IMR-90 (cell line): ENCODE results near the gene BAMBI.

Experiments used
- CEBPB ChIP-seq: IDR thresholded peaks from 2 replicates; pipeline ENCODE4 v1.6.1; 2012; ENCODE audit warnings: low read depth, low read length, improper control_type of control experiment
- CHD1 ChIP-seq: IDR thresholded peaks from 2 replicates; pipeline ENCODE4 v1.6.1; 2012; ENCODE audit warnings: low read depth, low read length, improper control_type of control experiment
- CTCF ChIP-seq: conservative IDR thresholded peaks from 2 replicates; pipeline ENCODE4 v1.5.1; 2012; ENCODE audit warnings: mild to moderate bottlenecking, low read depth, low read length, improper control_type of control experiment
- ELK1 ChIP-seq: fragments of 150-350 bp; IDR thresholded peaks from 2 replicates; pipeline ENCODE4 v1.6.1; 2016; ENCODE audit warnings: low read depth, mild to moderate bottlenecking, low read length, moderate library complexity, borderline replicate concordance
- MAFK ChIP-seq: IDR thresholded peaks from 2 replicates; pipeline ENCODE4 v1.6.1; 2012; ENCODE audit warnings: low read depth, low read length, improper control_type of control experiment
- MAZ ChIP-seq: IDR thresholded peaks from 2 replicates; pipeline ENCODE4 v1.6.1; 2012; ENCODE audit warnings: low read depth, mild to moderate bottlenecking, low read length, improper control_type of control experiment, moderate library complexity, borderline replicate concordance
- POLR2A ChIP-seq: IDR thresholded peaks from 2 replicates; pipeline ENCODE4 v1.6.1; 2012; ENCODE audit warnings: mild to moderate bottlenecking, low read depth, low read length
- RAD21 ChIP-seq: IDR thresholded peaks from 2 replicates; pipeline ENCODE4 v1.6.1; 2012; ENCODE audit warnings: low read length, improper control_type of control experiment
- RCOR1 ChIP-seq: IDR thresholded peaks from 2 replicates; pipeline ENCODE4 v1.6.1; 2012; ENCODE audit warnings: mild to moderate bottlenecking, low read length, improper control_type of control experiment; ENCODE audit not compliant: insufficient replicate concordance
- RFX5 ChIP-seq: IDR thresholded peaks from 2 replicates; pipeline ENCODE4 v1.8.0; 2012; ENCODE audit warnings: low read depth, mild to moderate bottlenecking, low read length, moderate library complexity
- SMC3 ChIP-seq: fragments of 150-350 bp; IDR thresholded peaks from 2 replicates; pipeline ENCODE4 v1.6.1; 2016; ENCODE audit warnings: low read depth, mild to moderate bottlenecking, antibody characterized with exemption, low read length, moderate library complexity
- USF2 ChIP-seq: fragments of 150-350 bp; IDR thresholded peaks from 2 replicates; pipeline ENCODE4 v1.6.1; 2017; ENCODE audit warnings: mild to moderate bottlenecking, antibody characterized with exemption, low read length, low read depth

- TF ChIP-seq CTCF = no peak
- no peak for TF ChIP-seq RCOR1
- TF ChIP-seq SMC3 = no peak
- TF ChIP-seq POLR2A = no peak
- no peak for TF ChIP-seq CEBPB
- TF ChIP-seq MAFK = no peak
- no peak for TF ChIP-seq RFX5
- TF ChIP-seq RAD21 = no peak
- TF ChIP-seq USF2 = no peak
- no peak for TF ChIP-seq CHD1
- no peak for TF ChIP-seq MAZ
- TF ChIP-seq ELK1 = no peak
Observed at GRCh38 chr10:28715246-28715645, 37.9 kb downstream of the BAMBI start.
